Activated CD8-positive, alpha-beta memory T cell treated with anti-CD3 and anti-CD28 coated beads for 1 hour (primary cell): Measurements from ENCODE around the gene LUC7L.
"Not testable (repeated sequence)": the region's sequence is repeated elsewhere in the genome, so short reads cannot be mapped to it uniquely, and the experiment has no call there.

Experiments
- DNase-seq, 2 donors: peaks; one replicate each; pipeline ENCODE4 v3.0.0-alpha.2; 2020; ENCODE audit warnings: low read depth in 1 of 2; ENCODE audit errors: extremely low read depth in 1 of 2

LUC7L gene

GRCh38 chr16:263944-264343, 34.7 kb upstream of the LUC7L start:
- DNase-seq: no peak

DNA sequence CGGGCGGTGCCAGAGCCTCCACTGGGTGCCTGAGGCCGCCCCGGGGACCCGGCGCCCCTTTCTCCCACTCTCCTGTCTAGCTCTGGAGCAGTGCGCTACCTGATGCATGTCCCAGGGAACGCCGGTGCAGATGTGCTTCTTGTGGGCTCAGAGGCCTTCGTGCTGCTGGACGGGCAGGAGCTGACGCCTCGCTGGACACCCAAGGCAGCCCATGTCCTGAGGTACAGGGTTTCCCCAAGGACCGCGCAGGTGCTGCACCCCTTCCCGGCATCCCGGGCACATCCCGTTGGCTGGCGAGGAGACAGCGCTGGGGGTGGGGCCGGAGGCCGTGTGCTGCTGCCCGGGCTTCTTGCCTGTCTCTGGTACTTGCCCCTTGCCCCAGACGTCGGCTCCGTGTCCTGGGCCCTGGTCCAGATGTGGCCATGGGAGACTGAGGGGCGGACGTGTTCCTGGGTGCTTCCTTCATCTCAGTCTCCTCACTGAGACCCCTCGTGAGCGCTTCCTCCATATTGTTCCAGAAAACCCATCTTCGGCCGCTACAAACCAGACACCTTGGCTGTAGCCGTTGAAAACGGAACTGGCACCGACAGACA, 34.0 kb upstream of the LUC7L start:
- no peak for DNase-seq

GRCh38 chr16:262121-262745, 33.0 kb upstream of the LUC7L start:
- no peak for DNase-seq

DNA sequence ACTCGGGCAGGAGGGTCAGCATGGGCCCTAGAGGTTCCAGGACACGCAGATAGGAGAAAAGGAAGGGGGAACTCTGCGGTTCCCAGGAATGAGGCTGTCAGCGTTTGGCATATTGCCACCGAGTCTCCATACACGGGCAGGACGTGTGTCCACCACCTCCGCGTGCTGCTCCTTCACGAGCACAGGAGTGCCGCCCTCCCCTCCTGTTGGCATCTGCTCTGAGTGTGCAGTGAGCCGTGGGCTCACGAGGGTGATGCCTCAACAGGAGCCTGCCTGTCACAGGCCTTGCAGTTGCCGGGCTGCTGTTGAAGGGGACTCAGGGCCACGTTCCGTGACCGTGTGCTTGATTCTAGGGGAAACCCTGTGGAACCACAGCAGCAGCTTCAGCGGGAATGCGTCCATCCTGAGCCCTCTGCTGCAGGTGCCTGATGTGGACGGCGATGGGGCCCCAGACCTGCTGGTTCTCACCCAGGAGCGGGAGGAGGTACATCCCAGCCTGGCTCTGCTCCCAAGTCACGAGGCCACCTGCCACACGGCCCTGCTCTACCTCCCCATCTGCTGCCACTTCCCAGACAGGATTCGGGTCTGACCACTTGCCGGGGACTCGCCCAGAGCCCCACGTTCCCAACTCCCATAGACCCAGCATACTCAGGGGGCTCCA, 31.9 kb upstream of the LUC7L start:
- no peak for DNase-seq

DNA sequence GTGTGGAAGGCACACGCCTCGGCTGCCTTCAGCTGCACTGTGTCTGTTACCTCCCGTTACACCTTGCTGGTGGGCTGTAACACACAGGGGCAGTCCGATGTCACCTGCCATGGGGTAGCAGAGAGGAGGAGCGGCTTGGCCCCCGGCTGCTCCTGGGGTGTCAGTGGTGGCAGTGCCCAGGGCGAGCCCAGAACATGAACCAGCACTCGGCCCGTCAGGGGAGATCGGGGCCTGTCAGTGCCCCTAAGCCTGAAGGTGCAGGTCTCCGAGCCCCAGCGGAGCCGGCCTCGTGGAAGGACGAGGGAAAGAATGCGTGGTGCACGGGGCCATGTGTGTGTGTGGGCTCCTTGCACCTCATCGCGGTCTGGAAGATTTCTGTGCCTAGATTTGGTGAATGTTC, 31.1 kb upstream of the LUC7L start:
- no peak for DNase-seq

- no peak for DNase-seq
Observed at GRCh38 chr16:259814-260253, 30.6 kb upstream of the LUC7L start.

DNA sequence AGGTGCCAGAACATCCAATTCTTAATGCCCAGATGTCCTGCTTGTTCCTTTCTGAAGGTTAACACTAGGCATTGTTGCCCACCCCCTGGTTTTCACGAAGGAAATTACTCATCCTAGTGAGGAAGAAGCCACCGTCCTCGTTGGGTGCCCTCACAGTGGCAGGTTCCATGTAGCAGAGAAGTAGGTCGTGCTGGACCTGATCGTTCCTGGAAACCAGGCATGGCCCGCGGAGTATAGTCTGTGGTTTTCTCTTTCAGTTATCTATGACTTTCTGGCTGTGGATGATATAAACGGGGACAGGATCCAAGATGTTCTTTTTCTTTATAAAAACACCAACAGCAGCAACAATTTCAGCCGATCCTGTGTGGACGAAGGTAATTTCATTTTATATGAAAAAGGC, 30.0 kb upstream of the LUC7L start:
- DNase-seq: no peak

DNA sequence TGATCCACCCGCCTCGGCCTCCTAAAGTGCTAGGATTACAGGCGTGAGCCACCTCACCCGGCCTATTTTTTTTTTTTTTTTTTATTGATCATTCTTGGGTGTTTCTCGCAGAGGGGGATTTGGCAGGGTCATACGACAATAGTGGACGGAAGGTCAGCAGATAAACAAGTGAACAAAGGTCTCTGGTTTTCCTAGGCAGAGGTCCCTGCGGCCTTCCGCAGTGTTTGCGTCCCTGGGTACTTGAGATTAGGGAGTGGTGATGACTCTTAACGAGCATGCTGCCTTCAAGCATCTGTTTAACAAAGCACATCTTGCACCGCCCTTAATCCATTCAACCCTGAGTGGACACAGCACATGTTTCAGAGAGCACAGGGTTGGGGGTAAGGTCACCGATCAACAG, 28.8 kb upstream of the LUC7L start:
- DNase-seq: not testable (repeated sequence)

GRCh38 chr16:255183-255582, 25.9 kb upstream of the LUC7L start:
- no peak for DNase-seq

DNA sequence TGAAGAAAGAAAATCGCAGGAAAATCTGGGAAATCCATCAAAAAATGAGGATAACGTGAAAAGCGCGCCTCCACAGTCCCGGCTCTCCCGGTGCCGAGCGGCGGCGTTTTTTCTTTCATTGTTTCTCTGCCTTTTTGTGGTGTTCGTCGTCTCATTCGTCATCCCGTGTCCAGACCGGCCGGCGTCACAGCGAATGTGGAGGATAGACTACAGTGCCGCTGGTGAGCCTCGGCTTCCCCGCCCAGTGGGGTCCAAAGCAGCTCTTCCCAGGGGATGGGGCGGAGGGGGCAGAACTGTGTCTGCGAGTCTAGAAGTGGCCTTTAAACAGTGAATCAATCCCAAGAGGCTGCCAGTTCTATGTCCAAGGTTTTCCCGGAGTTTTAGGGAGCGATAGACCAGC, 25.2 kb upstream of the LUC7L start:
- no peak for DNase-seq

GRCh38 chr16:253833-254232, 24.6 kb upstream of the LUC7L start:
- DNase-seq: no peak

DNA sequence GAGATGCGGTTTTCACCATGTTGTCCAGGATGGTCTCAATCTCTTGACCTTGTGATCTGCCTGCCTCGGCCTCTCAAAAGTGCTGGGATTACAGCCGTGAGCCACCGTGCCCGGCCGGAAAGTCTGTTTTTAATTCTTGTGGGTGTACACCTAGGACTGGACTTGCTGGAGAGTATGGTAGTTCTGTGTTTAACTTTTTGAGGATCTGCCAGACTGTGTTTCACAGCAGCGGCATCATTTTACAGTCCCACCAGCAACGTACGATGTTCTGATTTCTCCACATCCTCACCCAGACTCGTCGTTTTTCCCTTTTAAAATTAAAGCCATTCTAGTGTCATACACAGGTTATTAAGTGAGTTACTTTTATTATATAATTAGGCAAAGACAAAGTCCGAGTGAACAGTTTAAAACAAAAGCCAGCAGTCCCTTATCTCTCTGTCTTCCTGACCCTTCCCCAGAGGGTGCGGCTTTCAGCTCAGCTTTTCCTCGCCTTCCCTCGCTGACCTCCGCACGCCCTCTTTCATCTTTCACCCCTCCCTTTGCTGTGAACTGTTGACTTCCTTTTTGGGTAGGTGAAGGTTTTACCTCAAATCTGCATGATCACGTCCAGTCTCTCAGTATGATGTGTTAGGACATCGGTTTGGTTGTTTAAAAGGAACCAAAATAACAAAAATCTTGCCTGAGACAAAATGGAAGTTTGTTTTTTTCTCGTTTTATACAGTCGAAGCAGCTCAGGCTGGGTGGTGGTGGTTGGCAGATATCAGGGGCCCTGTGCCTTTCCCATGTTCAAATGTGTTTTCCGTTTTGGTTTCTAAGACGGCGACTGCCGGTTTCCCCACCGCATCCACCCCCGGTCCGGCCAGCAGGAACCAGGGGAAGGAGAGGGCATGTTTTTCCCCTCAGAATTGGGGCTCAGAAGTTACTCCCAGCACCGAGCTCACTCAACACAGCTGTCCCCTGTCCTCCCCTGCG, 23.4 kb upstream of the LUC7L start:
- no peak for DNase-seq

- DNase-seq: no peak
Observed at GRCh38 chr16:249431-249830, 20.2 kb upstream of the LUC7L start.

GRCh38 chr16:247027-247426, 17.8 kb upstream of the LUC7L start:
- no peak for DNase-seq

- no peak for DNase-seq
Observed at GRCh38 chr16:245105-245504, 15.9 kb upstream of the LUC7L start.

GRCh38 chr16:243348-243747, 14.1 kb upstream of the LUC7L start:
- no peak for DNase-seq

GRCh38 chr16:242281-242680, 13.0 kb upstream of the LUC7L start:
- DNase-seq: no peak

DNA sequence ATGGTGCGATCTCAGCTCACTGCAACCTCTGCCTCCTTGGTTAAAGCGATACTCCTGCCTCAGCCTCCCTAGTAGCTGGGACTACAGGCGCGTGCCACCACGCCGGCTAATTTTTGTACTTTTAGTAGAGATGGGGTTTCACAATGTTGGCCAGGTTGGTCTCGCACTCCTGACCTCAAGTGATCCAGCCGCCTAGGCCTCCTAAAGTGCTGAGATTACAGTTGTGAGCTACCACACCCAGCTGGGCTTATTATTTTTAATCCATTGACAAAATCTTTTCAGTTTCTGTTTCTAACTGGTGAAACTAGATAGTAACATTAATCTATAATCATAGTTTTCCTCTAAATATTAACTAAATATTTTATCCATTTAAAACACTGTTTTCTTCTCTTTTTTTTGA, 11.3 kb upstream of the LUC7L start:
- DNase-seq: no peak

GRCh38 chr16:239948-240277, 10.7 kb upstream of the LUC7L start:
- DNase-seq: no peak

DNA sequence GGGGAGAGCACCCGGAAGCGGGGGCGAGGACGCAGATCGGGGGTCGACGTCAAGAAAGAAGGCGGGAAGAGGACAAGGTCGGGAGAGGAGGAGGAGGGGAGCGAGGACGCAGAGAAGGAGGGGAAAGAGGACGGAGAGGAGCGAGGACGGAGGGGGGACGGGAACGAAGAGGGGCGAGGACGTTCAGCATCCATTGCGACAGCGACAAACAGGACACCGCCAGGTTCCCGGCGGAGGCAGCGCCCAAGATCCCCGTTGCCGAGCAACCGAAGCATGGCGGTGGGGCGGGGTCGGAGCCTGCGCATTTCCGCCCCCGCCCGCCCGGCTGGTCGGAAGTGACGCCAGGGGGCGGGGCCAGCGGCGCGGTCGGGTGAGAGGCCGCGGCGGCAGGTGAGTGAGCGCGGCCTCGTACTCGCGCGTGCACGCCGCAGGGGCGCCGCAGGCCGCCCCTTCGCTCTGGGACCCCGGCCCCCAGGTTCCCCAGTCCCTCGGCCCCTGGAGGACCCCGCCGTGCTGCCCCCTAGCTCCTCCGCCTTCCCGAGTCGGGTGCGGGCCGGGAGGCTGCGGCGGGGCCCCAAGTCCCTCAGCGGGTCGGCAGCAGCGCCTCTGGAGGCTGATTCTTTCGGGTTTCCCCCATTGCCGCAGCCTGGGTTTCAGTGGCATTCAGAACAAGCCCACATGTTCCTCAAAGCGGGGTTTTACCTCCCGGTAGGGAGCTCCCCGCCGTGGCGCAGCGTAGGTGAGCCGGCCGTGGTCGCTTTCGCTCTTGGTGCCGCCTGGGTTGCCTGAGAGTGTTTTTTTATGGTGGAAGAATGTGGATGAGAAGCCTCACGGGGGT, 5.4 kb upstream of the LUC7L start, which contains the start of gene FAM234A:
FAM234A (plus strand) TSS at position 354 of the 838 bp plus-strand sequence. CDS start 19,593 bp downstream, outside the sequence.
- DNase-seq: peak; percentile 87 to 93
